Tibial nerve (tissue), 4 donors: Measurements from ENCODE around the gene MAPKAPK5. TPM values are rescaled to one million over a fixed set of nuclear protein-coding genes. Genes with fewer than 3 reads are reported as not detected.

ENCODE experiments used
- DNase-seq, 2 donors: peaks; one replicate each; pipeline ENCODE4 v3.0.0-alpha.2; 2019; ENCODE audit warnings: low spot score in 2 of 2
- H3K27ac ChIP-seq, 4 donors: fragments of 200-600 bp; sonication (generic) in 3 of 4; one replicate each; pipeline ENCODE4 v1.5.1; 2017 to 2019; ENCODE audit warnings: mild to moderate bottlenecking in 1 of 4
- H3K27me3 ChIP-seq, 2 donors: fragments of 200-600 bp; sonication (generic) in 1 of 2; one replicate each; pipeline versions ENCODE4 v1.5.1 to v1.6.0; 2017 to 2019
- H3K36me3 ChIP-seq, 3 donors: fragments of 200-600 bp; sonication (generic); one replicate each; pipeline ENCODE4 v1.5.1; 2018 to 2019
- H3K4me1 ChIP-seq, 4 donors: fragments of 200-600 bp; sonication (generic) in 3 of 4; one replicate each; pipeline ENCODE4 v1.5.1; 2017 to 2019
- H3K4me3 ChIP-seq, 4 donors: fragments of 200-600 bp; sonication (generic) in 3 of 4; one replicate each; pipeline ENCODE4 v1.5.1; 2017 to 2019; ENCODE audit warnings: mild to moderate bottlenecking in 1 of 4, moderate library complexity in 1 of 4
- H3K9me3 ChIP-seq, 4 donors: fragments of 200-600 bp; sonication (generic) in 3 of 4; one replicate each; pipeline ENCODE4 v1.5.1; 2017 to 2019
- CTCF ChIP-seq, 5 experiments: fragments of 200-600 bp in 3 of 5; fragments of 450-650 bp in 2 of 5; sonication (generic) in 3 of 5; IDR thresholded peaks; one replicate each; pipeline ENCODE4 v1.5.1; 2016 to 2019; ENCODE audit warnings: antibody characterized with exemption in 5 of 5, mild to moderate bottlenecking in 3 of 5, moderate library complexity in 2 of 5
- EP300 ChIP-seq, 2 donors: sonication (generic); formaldehyde crosslinking; IDR thresholded peaks; one replicate each; pipeline ENCODE4 v1.6.1; 2017; ENCODE audit warnings: antibody characterized with exemption in 2 of 2, mild to moderate bottlenecking in 1 of 2
- POLR2A ChIP-seq, 2 donors: fragments of 450-650 bp; IDR thresholded peaks; one replicate each; pipeline ENCODE4 v1.6.1; 2017; ENCODE audit warnings: antibody characterized with exemption in 2 of 2, mild to moderate bottlenecking in 2 of 2, moderate library complexity in 2 of 2
- WGBS, 2 donors: methylation state at CpG; one replicate each; pipeline ENCODE4 v1.1.5; 2018; 5-methylcytosine and 5-hydroxymethylcytosine counted together
- total RNA-seq, 4 donors: library from RNA; depleted of rRNA; stranded (reverse); fragments of >200 nt; gene quantifications; one replicate each; pipeline ENCODE4 v1.1.0, GENCODE V29; 2016

The MAPKAPK5 gene
- total RNA-seq, 4 donors from 2014 or later = 36.1 to 65.1 (median 44.7) TPM

- Histone ChIP-seq H3K36me3 (peaks cover 7 to 92% (median 11%) of the 10 kb centered on the region in 3 donors), H3K27ac (no peak overlapping the region), H3K4me3 (no peak overlapping the region), H3K4me1 (no peaks in the 10 kb centered on the region), H3K9me3 (peaks cover 0 to 3% (median 0%) of the 10 kb centered on the region in 4 donors), H3K27me3 (no peaks in the 10 kb centered on the region)
- DNase-seq = no peak
- no peak for TF ChIP-seq POLR2A (IDR thresholded peaks at IDR 0.05)
- 86 to 96% methylated on average over 7 of the region's 7 CpGs for WGBS, 2 donors
These were observed 31.1 kb downstream of the MAPKAPK5 start for GRCh38 chr12:111873113-111873512.

- no peaks in the 10 kb centered on the region for H3K4me1 ChIP-seq
- H3K27me3 ChIP-seq = no peaks in the 10 kb centered on the region
- peaks cover 3 to 90% (median 30%) of the 10 kb centered on the region in 3 donors for H3K36me3 ChIP-seq
- H3K27ac ChIP-seq = no peak overlapping the region
- 100% methylated on average over 1 of the region's 1 CpG for WGBS, 2 donors
- no peak overlapping the region for H3K4me3 ChIP-seq
- DNase-seq = no peak
- TF ChIP-seq EP300 (IDR thresholded peaks at IDR 0.05) (no peak), CTCF (IDR thresholded peaks at IDR 0.05) (no peak), POLR2A (IDR thresholded peaks at IDR 0.05) (no peak)
- no peaks in the 10 kb centered on the region for H3K9me3 ChIP-seq
These were observed 39.7 kb downstream of the MAPKAPK5 start for GRCh38 chr12:111881716-111882115.

GRCh38 chr12:111886662-111887545, 44.9 kb downstream of the MAPKAPK5 start:
- Histone ChIP-seq H3K27me3 (no peaks in the 10 kb centered on the region), H3K27ac (no peak overlapping the region), H3K4me1 (no peaks in the 10 kb centered on the region), H3K4me3 (no peak overlapping the region), H3K36me3 (peaks cover 3 to 100% (median 30%) of the 10 kb centered on the region in 3 donors), H3K9me3 (no peaks in the 10 kb centered on the region)
- WGBS, 2 donors = 92 to 94% methylated on average over 7 of the region's 7 CpGs
- no peak for DNase-seq
- TF ChIP-seq EP300 (IDR thresholded peaks at IDR 0.05) (no peak), POLR2A (IDR thresholded peaks at IDR 0.05) (no peak), CTCF (IDR thresholded peaks at IDR 0.05) (no peak)

- H3K36me3 ChIP-seq = peaks cover 3 to 100% (median 25%) of the 10 kb centered on the region in 3 donors
- no peak overlapping the region for H3K27ac ChIP-seq
- H3K9me3 ChIP-seq = no peaks in the 10 kb centered on the region
- no peak overlapping the region for H3K4me3 ChIP-seq
- no peak for TF ChIP-seq CTCF (IDR thresholded peaks at IDR 0.05)
- TF ChIP-seq EP300 (IDR thresholded peaks at IDR 0.05) = no peak
- TF ChIP-seq POLR2A (IDR thresholded peaks at IDR 0.05) = no peak
- H3K27me3 ChIP-seq = no peaks in the 10 kb centered on the region
- no peak for DNase-seq
- 75 to 82% methylated on average over 11 of the region's 11 CpGs for WGBS, 2 donors
- H3K4me1 ChIP-seq = no peaks in the 10 kb centered on the region
These were observed 46.1 kb downstream of the MAPKAPK5 start for GRCh38 chr12:111887926-111888745.

- H3K4me3 ChIP-seq = no peak overlapping the region
- no peaks in the 10 kb centered on the region for H3K4me1 ChIP-seq
- TF ChIP-seq EP300 (IDR thresholded peaks at IDR 0.05) = no peak
- no peak for TF ChIP-seq POLR2A (IDR thresholded peaks at IDR 0.05)
- TF ChIP-seq CTCF (IDR thresholded peaks at IDR 0.05) = no peak
- H3K9me3 ChIP-seq = no peaks in the 10 kb centered on the region
- H3K36me3 ChIP-seq = peaks cover 0 to 92% (median 22%) of the 10 kb centered on the region in 3 donors
- no peaks in the 10 kb centered on the region for H3K27me3 ChIP-seq
- 86 to 97% methylated on average over 2 of the region's 2 CpGs for WGBS, 2 donors
- DNase-seq = no peak
- H3K27ac ChIP-seq = no peak overlapping the region
These were observed 51.3 kb downstream of the MAPKAPK5 start for GRCh38 chr12:111893287-111893686.
